Mammary epithelial cell (primary cell): Measurements from ENCODE around the gene PON2.

Experiments
- EZH2 ChIP-seq: IDR thresholded peaks from 2 replicates; pipeline ENCODE4 v1.6.1; 2012; ENCODE audit warnings: low read length, inconsistent platforms, borderline replicate concordance
- TF ChIP-seq, protein P1 (sequence below), 2 donors: IDR thresholded peaks in 1 of 2; conservative IDR thresholded peaks in 1 of 2; 2 replicates each; pipeline ENCODE4 v1.5.1; 2011 to 2012; ENCODE audit warnings: inconsistent platforms in 2 of 2, low read length in 2 of 2, mild to moderate bottlenecking in 2 of 2, control low read depth in 1 of 2, low read depth in 1 of 2; ENCODE audit not compliant: insufficient read depth in 1 of 2; ENCODE audit errors: extremely low read depth in 1 of 2

DNA sequence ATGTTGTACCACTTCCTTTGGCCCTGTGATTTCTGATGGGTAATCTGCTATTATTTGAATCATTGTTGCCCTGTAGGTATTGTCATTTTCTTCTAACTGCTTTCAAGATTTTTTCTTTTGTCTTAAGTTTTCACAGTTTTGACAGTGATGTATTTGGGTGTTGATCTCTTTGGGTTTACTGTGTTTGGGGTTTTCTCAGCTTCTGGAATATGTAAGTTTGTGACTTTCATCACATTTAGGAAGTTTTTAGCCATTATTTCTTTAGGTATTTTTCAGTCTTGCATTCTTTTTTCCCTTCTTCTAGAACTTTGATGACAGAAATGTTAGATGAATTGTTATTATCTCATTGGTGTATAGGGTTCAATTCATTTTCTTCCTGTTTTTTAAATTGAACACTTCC lies 23.1 kb upstream of the PON2 start:
- TF ChIP-seq, protein P1, sequence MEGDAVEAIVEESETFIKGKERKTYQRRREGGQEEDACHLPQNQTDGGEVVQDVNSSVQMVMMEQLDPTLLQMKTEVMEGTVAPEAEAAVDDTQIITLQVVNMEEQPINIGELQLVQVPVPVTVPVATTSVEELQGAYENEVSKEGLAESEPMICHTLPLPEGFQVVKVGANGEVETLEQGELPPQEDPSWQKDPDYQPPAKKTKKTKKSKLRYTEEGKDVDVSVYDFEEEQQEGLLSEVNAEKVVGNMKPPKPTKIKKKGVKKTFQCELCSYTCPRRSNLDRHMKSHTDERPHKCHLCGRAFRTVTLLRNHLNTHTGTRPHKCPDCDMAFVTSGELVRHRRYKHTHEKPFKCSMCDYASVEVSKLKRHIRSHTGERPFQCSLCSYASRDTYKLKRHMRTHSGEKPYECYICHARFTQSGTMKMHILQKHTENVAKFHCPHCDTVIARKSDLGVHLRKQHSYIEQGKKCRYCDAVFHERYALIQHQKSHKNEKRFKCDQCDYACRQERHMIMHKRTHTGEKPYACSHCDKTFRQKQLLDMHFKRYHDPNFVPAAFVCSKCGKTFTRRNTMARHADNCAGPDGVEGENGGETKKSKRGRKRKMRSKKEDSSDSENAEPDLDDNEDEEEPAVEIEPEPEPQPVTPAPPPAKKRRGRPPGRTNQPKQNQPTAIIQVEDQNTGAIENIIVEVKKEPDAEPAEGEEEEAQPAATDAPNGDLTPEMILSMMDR (conservative IDR thresholded peaks at IDR 0.05 in 1 of 2, IDR thresholded peaks at IDR 0.05 in 1 of 2; ENCODE audit: extremely low read depth in 1 of 2, insufficient read depth in 1 of 2, low read depth in 1 of 2, low read length in 2 of 2) = no peak
- no peak for TF ChIP-seq EZH2
